Ascending aorta (tissue), 2 donors: ENCODE results near the gene CRIP2. TPM values are rescaled to one million over a fixed set of nuclear protein-coding genes. Genes with fewer than 3 reads are reported as not detected.

Experiments used
- DNase-seq, 2 donors: peaks; one replicate each; pipeline ENCODE4 v3.0.0-alpha.2; 2019; ENCODE audit warnings: low spot score in 2 of 2
- H3K27ac ChIP-seq, 2 donors: fragments of 200-600 bp; sonication (generic); one replicate each; pipeline ENCODE4 v1.5.1; 2016 to 2017; ENCODE audit warnings: mild to moderate bottlenecking in 1 of 2
- H3K27me3 ChIP-seq: fragments of 200-600 bp; sonication (generic); one replicate; pipeline ENCODE4 v1.5.1; 2017
- H3K36me3 ChIP-seq, 2 donors: fragments of 200-600 bp; sonication (generic); one replicate each; pipeline ENCODE4 v1.5.1; 2016
- H3K4me1 ChIP-seq, 2 donors: fragments of 200-600 bp; sonication (generic); one replicate each; pipeline ENCODE4 v1.5.1; 2016 to 2017; ENCODE audit warnings: mild to moderate bottlenecking in 1 of 2
- H3K4me3 ChIP-seq, 2 donors: fragments of 200-600 bp; sonication (generic); one replicate each; pipeline ENCODE4 v1.5.1; 2016 to 2017; ENCODE audit warnings: mild to moderate bottlenecking in 1 of 2
- H3K9me3 ChIP-seq, 2 donors: fragments of 200-600 bp; sonication (generic); one replicate each; pipeline ENCODE4 v1.5.1; 2016
- intact Hi-C: fragments of 100-400 bp; cut with DNase I; formaldehyde crosslinking; loops from one replicate; pipeline ENCODE4 v1.15.1; 2023
- total RNA-seq: library from RNA; depleted of rRNA; stranded (reverse); fragments of >200 nt; gene quantifications from one replicate; pipeline ENCODE4 v1.1.0, GENCODE V29; 2016
- TF ChIP-seq, protein P1 (sequence below), 3 experiments: fragments of 200-600 bp in 2 of 3; fragments of 450-650 bp in 1 of 3; sonication (generic) in 2 of 3; IDR thresholded peaks; one replicate each; pipeline ENCODE4 v1.5.1; 2016 to 2019; ENCODE audit warnings: antibody characterized with exemption in 3 of 3, mild to moderate bottlenecking in 1 of 3, moderate library complexity in 1 of 3

Gene CRIP2
- total RNA-seq, 1 donor from 2014 or later: 665 TPM

DNA sequence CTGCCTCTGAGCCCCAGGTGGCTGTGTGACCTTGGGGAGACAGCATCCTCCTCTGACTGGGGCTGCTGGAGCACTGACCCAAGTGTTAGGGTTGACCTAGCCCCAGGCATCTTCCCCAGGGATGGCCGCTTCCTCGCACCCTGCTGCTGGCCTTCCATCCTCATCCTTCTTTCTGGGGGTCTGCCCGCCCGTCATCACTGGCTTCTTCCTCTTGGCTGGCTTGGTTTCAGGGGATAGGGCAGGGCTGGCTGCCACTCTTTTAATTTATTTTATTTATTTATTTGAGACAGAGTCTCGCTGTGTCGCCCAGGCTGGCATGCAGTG lies 19.9 kb downstream of the CRIP2 start:
- TF ChIP-seq, protein P1, sequence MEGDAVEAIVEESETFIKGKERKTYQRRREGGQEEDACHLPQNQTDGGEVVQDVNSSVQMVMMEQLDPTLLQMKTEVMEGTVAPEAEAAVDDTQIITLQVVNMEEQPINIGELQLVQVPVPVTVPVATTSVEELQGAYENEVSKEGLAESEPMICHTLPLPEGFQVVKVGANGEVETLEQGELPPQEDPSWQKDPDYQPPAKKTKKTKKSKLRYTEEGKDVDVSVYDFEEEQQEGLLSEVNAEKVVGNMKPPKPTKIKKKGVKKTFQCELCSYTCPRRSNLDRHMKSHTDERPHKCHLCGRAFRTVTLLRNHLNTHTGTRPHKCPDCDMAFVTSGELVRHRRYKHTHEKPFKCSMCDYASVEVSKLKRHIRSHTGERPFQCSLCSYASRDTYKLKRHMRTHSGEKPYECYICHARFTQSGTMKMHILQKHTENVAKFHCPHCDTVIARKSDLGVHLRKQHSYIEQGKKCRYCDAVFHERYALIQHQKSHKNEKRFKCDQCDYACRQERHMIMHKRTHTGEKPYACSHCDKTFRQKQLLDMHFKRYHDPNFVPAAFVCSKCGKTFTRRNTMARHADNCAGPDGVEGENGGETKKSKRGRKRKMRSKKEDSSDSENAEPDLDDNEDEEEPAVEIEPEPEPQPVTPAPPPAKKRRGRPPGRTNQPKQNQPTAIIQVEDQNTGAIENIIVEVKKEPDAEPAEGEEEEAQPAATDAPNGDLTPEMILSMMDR (IDR thresholded peaks at IDR 0.05): no peak
- no peaks in the 10 kb centered on the region for H3K9me3 ChIP-seq
- H3K4me1 ChIP-seq: peaks cover 0 to 9% of the 10 kb centered on the region in 2 donors
- no peak overlapping the region for H3K27ac ChIP-seq
- DNase-seq: no peak
- intact Hi-C loops: loop anchor here (5.0 kb wide), 1 partner anchor 402 kb away; no protein-coding TSS in a partner anchor
- no peaks in the 10 kb centered on the region for H3K27me3 ChIP-seq
- no peak overlapping the region for H3K4me3 ChIP-seq
- H3K36me3 ChIP-seq: peaks cover 0 to 10% of the 10 kb centered on the region in 2 donors

DNA sequence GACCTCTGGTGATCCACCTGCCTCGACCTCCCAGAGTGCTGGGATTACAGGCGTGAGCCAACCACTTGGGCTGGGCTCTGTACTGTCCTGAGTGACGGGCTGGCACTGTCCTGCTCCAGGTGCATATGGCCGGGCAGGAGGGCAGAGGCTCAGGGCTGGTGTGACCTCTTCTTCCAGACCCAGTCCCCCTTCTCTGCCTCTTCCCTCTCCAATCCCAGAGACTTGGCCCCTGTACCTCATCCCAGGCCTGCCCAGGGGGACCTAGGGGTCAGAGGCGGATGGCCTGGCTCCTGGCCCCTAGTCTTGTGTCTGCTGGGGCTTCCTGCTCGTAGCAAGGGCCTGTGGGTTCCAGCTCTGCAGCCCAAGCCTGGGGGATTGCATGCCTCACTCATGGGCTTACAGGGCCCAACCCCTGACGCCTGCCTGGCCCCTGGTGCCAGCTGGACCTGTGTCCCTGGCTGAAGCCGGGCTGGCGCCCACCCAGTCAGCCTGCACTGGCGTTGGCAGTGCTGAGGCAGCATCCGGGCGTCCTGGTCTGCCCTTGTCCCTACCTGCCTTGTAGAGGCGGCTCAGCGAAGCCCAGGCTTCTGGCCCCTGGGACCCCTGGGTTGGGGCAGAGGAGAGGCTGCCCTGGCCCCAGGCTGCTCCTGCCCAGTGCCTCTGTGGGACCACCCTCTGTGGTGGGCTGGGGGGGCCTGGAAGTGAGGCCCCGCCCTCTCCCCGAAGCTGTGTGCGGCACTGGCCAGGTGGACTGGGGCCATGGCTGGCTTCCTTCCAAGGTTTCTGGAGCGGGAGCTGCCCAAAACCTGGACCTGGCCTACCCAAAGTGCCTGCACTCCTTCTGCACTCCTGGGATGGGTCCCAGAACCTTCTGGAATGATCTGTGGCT lies 20.7 kb downstream of the CRIP2 start:
- Histone ChIP-seq H3K9me3 (no peaks in the 10 kb centered on the region), H3K36me3 (peaks cover 0 to 10% of the 10 kb centered on the region in 2 donors), H3K4me3 (no peak overlapping the region), H3K4me1 (peaks cover 0 to 6% of the 10 kb centered on the region in 2 donors), H3K27ac (no peak overlapping the region), H3K27me3 (no peaks in the 10 kb centered on the region)
- intact Hi-C loops: no loop called here
- DNase-seq: peak in 1 of 2 donors; percentile 64
- TF ChIP-seq, protein P1 (IDR thresholded peaks at IDR 0.05): no peak

DNA sequence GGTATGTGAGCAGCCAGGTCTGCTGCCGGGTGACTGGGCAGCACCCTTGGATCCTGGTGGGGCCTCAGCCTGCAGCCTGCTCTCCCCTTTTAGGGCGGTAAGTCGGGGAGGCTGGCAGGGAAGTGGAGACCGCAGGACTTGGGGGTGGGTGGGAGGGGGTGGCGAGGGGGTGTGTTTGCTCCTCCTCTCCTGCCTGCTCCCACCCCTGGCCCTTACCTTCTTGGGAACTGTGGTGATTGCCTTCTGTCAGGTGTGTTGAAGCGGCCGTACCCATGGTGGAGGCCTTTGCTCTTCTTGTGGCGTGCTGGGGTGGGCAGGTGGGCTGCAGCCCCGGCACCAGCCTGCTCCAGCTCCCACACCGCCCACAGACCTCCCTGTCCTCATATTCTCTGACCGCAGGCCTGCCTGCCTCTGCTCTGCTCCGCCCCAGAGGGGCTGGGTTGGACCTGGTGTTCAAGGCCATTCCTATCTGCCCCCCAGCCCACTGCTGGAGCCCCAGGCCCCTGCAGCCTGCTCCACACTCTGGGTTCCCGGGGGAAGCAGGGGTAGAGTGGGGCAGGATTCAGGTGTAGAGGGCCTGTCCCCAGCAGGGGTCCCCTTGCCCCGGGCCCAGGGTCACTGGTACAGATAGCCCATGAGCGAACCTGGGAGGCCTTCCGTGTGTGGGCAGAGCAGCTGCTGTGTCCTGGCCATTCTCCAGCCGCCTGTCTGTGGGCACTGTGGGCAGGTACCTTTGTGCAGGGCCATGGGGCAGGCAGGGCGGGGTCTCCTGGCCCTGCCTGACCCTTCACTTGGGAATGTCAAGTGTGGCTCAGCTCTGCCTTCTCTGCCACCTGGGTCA lies 21.6 kb downstream of the CRIP2 start:
- Histone ChIP-seq H3K36me3 (peaks cover 0 to 10% of the 10 kb centered on the region in 2 donors), H3K4me1 (peaks cover 0 to 6% of the 10 kb centered on the region in 2 donors), H3K4me3 (no peak overlapping the region), H3K27me3 (no peaks in the 10 kb centered on the region), H3K27ac (no peak overlapping the region), H3K9me3 (no peaks in the 10 kb centered on the region)
- intact Hi-C loops: no loop called here
- TF ChIP-seq, protein P1 (IDR thresholded peaks at IDR 0.05): no peak
- no peak for DNase-seq

DNA sequence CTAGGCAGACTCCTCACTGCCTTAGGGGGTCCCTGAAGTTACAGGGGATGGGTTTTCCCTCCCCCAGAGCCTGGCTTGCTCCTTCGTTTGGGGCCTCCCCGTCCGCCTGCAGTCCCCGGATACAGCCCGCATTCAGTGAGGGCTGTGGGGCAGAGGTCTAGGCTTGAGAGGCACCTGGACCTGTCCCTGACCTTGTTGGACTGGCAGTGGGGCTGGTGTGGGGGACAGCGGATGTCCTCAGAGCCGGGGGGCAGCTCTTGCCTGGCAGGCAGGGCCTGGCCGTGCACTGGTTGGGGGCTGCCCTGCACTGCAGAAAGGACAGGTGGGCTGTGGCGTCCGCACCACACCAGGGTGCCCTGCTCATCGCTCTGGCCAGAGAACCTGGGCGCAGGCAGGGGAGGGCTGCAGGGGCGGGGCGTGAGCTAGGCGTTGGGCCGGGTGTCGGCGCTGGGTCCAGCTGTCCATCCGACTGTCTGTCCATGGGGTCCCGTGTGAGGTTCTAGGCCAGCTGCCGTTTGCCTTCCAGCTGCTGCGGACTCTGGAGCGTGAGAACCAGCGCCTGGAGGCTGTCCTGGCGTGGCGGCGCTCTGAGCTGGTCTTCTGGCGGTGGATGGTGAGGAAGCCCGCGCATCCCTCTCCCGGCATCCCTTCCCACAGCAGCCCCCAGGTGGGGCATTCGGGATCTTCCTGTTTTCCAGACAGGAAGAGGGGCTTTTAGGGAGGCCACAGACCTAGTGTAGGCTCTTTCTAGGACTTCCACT lies 22.4 kb downstream of the CRIP2 start:
- Histone ChIP-seq H3K27ac (no peak overlapping the region), H3K36me3 (peaks cover 0 to 10% of the 10 kb centered on the region in 2 donors), H3K4me3 (no peak overlapping the region), H3K9me3 (no peaks in the 10 kb centered on the region), H3K4me1 (no peaks in the 10 kb centered on the region), H3K27me3 (no peaks in the 10 kb centered on the region)
- intact Hi-C loops: no loop called here
- TF ChIP-seq, protein P1 (IDR thresholded peaks at IDR 0.05): no peak
- DNase-seq: no peak

DNA sequence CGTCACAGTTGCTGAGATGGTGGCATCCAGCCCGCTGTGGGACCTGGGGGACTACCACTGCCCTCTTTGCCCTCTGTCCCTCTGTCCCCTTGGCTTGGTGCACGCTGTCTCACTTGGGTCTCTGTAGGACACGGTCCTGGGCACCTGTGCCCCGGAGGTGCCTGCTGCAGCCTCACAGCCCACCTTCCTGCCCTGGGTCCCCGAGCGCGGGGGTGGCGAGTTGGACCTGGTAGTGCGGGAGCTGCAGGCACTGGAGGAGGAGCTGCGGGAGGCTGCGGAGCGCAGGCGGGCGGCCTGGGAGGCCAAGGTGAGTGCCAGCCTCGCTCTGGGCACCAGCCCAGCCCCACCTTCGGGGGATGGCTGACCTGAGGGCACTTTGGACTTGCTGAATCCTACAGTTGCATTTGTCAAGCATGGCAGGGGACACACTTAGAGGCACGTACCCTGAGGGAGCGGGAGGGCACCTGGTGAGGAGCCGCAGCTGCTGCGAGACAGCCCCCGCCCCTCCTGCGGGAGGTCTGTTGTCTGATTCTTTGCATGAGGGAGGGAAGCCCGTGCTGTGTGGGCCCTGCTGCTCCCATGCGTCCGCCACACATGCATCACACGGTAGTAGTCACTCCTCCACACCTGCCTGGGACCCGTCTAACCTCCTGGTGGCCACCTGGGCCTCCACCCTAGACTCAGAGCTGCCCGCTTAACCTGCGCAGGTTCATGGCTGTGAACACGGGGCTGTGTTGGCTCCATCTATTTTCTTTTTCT lies 23.2 kb downstream of the CRIP2 start:
- H3K4me1 ChIP-seq: no peaks in the 10 kb centered on the region
- DNase-seq: no peak
- intact Hi-C loops: no loop called here
- no peak overlapping the region for H3K27ac ChIP-seq
- H3K27me3 ChIP-seq: no peaks in the 10 kb centered on the region
- peaks cover 0 to 10% of the 10 kb centered on the region in 2 donors for H3K36me3 ChIP-seq
- H3K4me3 ChIP-seq: no peak overlapping the region
- TF ChIP-seq, protein P1 (IDR thresholded peaks at IDR 0.05): no peak
- no peaks in the 10 kb centered on the region for H3K9me3 ChIP-seq
